Fibroblast of skin of left quadriceps (primary cell): ENCODE measurements around the gene NADK.

Source experiments
- DNase-seq, 2 experiments: peaks; one replicate each; pipeline ENCODE4 v3.0.0-alpha.2; 2013; ENCODE audit warnings: low read depth in 2 of 2

The NADK gene

GRCh38 chr1:1777950-1778662 lies at the start of gene NADK:
Gene NADK, minus strand, starts transcription at chr1:1778470. Its CDS starts 13,064 bp downstream, at chr1:1765406.
- peak in 1 of 2 experiments; percentile 20 for DNase-seq

GRCh38 chr1:1827089-1827848 lies 49.0 kb upstream of the NADK start:
- no peak for DNase-seq

DNA sequence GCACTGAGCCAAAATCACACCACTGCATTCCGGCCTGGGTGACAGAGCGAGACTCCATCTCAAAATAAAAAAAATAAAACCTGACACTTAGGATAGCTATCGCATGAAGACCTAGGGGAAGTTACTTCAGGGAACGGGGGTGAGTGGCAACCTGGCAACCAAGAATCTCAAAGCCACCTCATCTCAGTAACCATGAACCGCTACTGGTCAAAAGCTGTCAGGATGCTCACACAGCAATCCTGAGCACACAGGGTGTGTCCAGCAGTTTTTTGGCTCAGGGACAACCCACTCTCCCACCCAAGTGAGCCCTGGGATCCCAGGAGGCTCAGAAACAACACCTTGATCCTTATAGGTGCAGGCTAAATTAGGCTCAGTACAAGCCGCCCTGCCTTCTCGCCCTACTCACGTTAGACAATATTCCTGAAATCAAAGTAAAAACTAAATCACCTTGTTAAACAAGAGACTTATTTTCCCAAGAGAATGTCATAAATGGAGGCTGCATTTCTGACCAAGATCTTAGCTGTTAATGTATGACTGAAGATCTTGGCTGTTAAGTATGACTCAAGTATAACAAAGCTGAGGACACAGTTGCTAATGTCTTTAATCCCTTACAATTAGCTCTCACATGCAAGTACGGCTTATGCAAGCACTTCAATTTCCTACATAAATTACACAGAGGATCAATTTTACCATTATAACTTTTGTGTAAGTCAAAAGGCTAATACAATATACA lies 48.3 kb upstream of the NADK start:
- no peak for DNase-seq

DNA sequence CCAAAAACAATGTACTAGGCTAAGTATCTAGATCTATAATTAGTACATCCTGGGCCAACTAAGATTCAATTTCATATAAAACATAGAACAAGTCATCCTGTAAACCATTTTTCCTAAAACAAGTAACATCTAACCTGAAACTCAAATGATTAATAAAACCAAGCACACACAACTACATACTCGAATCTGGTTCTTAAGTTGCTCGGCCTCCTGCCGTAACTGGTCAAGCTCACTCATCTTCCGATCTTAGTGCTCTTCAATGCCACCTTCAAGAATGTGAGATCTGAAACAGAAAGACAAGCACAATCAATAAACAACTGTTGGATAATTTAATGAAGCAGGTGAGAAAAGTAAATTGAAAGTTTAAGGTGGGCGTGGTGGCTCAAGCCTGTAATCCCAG lies 46.9 kb upstream of the NADK start:
- DNase-seq: no peak

- no peak for DNase-seq
Observed at GRCh38 chr1:1819762-1820161, 41.5 kb upstream of the NADK start.

- DNase-seq: no peak
Observed at GRCh38 chr1:1817221-1817620, 39.0 kb upstream of the NADK start.

- DNase-seq: no peak
Observed at GRCh38 chr1:1815606-1816281, 37.5 kb upstream of the NADK start.

GRCh38 chr1:1809489-1809888 lies 31.2 kb upstream of the NADK start:
- DNase-seq: no peak

GRCh38 chr1:1808206-1808605 lies 29.9 kb upstream of the NADK start:
- no peak for DNase-seq

DNA sequence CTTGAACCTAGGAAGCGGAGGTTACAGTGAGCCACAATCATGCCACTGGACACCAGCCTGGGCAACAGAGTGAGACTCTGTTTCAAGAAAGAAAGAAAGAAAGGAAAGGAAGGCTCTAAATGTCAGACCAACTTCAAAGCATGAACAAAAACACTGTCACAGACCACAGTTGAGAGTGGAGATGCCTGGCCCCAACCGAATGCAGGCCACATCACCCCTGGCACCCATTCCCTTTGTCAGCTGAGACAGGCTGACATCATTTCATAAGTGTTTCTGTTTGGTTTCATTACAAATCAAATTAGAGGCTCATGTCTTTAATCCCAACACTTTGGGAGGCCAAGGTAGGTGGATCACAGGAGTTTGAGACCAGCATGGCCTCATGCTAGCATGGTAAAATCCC lies 28.6 kb upstream of the NADK start:
- DNase-seq: no peak

DNA sequence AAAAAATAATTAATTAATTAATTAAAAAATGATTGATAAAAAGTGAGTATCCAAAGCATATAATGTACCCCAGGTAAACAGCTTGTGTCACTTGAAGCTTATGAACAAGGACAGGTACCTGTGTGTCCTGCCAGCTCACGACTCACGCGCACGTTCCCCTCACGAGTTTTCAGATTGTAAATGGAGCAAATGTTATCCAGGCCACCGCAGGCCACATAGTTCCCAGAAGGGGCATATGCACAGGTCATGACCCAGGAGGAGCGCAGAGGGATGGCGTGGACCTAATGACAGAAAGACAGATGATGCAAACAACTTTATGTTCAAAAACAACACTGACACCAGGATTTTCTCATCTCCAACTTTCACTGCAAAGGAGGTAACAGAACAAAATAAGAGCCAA lies 26.0 kb upstream of the NADK start:
- no peak for DNase-seq

DNA sequence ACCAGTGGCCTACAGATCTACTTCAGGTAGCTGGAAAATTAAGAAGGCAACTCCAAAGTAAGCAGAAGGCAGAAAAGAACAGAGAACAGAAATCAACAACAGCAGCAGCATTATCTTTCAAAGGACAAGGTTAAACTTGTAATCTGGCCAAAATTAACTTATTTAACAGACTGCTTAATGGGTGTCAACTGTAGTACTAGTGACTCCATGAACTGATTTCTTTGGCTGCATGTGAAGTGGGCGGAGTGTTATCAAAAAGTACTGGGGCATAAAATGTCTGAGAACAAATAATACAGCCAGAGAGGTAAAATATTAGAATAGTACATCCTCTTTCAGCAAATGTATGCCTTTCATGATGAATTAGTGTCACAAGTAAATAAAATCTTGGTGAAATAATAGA lies 24.6 kb upstream of the NADK start:
- no peak for DNase-seq

- no peak for DNase-seq
Observed at GRCh38 chr1:1799716-1800115, 21.4 kb upstream of the NADK start.

GRCh38 chr1:1797731-1798341 lies 19.6 kb upstream of the NADK start:
- no peak for DNase-seq

- no peak for DNase-seq
Observed at GRCh38 chr1:1796466-1796865, 18.2 kb upstream of the NADK start.

DNA sequence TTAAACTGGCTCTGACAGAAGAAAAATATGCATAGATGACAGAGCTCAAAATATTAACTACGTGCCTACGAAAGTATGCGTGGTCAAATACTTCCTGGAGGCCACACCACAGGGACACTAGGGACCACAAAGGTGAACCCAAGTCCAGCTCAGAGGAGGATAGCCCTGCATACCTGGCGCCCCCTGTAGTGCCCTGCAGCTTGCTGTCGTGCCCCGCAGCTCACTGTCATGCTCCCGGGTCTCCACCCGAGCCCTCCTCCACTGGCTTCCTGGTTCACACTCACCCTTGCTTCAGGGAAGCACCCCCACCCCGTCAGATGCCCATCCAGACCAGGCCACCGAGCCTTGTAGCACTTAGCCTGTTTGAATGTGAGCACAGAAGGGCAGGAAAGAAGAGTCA lies 16.7 kb upstream of the NADK start:
- DNase-seq: no peak

- DNase-seq: no peak
Observed at GRCh38 chr1:1793481-1794244, 15.4 kb upstream of the NADK start.

- no peak for DNase-seq
Observed at GRCh38 chr1:1788646-1789431, 10.6 kb upstream of the NADK start.

- no peak for DNase-seq
Observed at GRCh38 chr1:1788136-1788535, 9.9 kb upstream of the NADK start.
